ENCODE measurements around the gene NCF2.

NCF2 gene

GRCh38 chr1:183517401-183517800 lies 72.9 kb downstream of the NCF2 start:
- H3K4me3 ChIP-seq (ENCODE audit: low read depth, low read length) = no peak overlapping the region
- no peak for DNase-seq (ENCODE audit: low read depth, low spot score)
- TF ChIP-seq CTCF (IDR thresholded peaks at IDR 0.05; ENCODE audit: insufficient read depth, low read length, missing control alignments) = no peak
- CTCF ChIA-PET = interaction anchor here (0.9 to 1.5 kb wide), 2 partner anchors 8 to 28 kb away, joined by 3 read pairs; no protein-coding TSS in a partner anchor
- POLR2A ChIA-PET = no interaction called here

- ChIA-PET POLR2A (no interaction called here), CTCF (interaction anchor here (1.2 to 1.5 kb wide), 2 partner anchors 9 to 28 kb away, joined by 3 read pairs; no protein-coding TSS in a partner anchor)
- TF ChIP-seq CTCF (IDR thresholded peaks at IDR 0.05; ENCODE audit: insufficient read depth, low read length, missing control alignments) = no peak
- H3K4me3 ChIP-seq (ENCODE audit: low read depth, low read length) = no peak overlapping the region
- no peak for DNase-seq (ENCODE audit: low read depth, low spot score)
Observed at GRCh38 chr1:183516725-183517124, 73.5 kb downstream of the NCF2 start.

- peak; percentile 55 for DNase-seq (ENCODE audit: low read depth, low spot score)
- ChIA-PET CTCF (interaction anchor here (1.0 kb wide), 1 partner anchor 12 kb away, joined by 3 read pairs; no protein-coding TSS in a partner anchor), POLR2A (no interaction called here)
Observed at GRCh38 chr1:183515002-183515689, 75.1 kb downstream of the NCF2 start.

GRCh38 chr1:183514235-183514634 lies 76.0 kb downstream of the NCF2 start:
- ChIA-PET CTCF (no interaction called here), POLR2A (no interaction called here)
- TF ChIP-seq CTCF (IDR thresholded peaks at IDR 0.05; ENCODE audit: insufficient read depth, low read length, missing control alignments) = no peak
- no peak for DNase-seq (ENCODE audit: low read depth, low spot score)
- H3K4me3 ChIP-seq (ENCODE audit: low read depth, low read length) = no peak overlapping the region

More at GRCh38 chr1:183515002-183515689, 75.1 kb downstream of the NCF2 start:
- no peak for TF ChIP-seq CTCF (IDR thresholded peaks at IDR 0.05; ENCODE audit: insufficient read depth, low read length, missing control alignments)
- H3K4me3 ChIP-seq (ENCODE audit: low read depth, low read length) = no peak overlapping the region

- no peak overlapping the region for H3K4me3 ChIP-seq (ENCODE audit: low read depth, low read length)
- TF ChIP-seq CTCF (IDR thresholded peaks at IDR 0.05; ENCODE audit: insufficient read depth, low read length, missing control alignments) = no peak
- ChIA-PET CTCF (no interaction called here), POLR2A (no interaction called here)
- no peak for DNase-seq (ENCODE audit: low read depth, low spot score)
Observed at GRCh38 chr1:183512450-183512849, 77.8 kb downstream of the NCF2 start.

GRCh38 chr1:183508694-183509093 lies 81.6 kb downstream of the NCF2 start:
- POLR2A ChIA-PET = no interaction called here
- CTCF ChIA-PET = interaction anchor here (0.8 to 1.0 kb wide), 2 partner anchors 22 to 38 kb away, joined by 3 read pairs; no protein-coding TSS in a partner anchor
- H3K4me3 ChIP-seq (ENCODE audit: low read depth, low read length) = no peak overlapping the region
- DNase-seq (ENCODE audit: low read depth, low spot score) = no peak
- TF ChIP-seq CTCF (IDR thresholded peaks at IDR 0.05; ENCODE audit: insufficient read depth, low read length, missing control alignments) = no peak

All from AG04449 (cell line).